GM18867 (cell line): ENCODE results near the gene PALB2.
A peak's percentile ranks its signal among the peaks of the same experiment; 100 is the strongest.

ENCODE experiments used
- ATAC-seq: cut with Tn5 transposase; IDR thresholded peaks from one replicate; pipeline ENCODE4 v1.9.1; 2021; ENCODE audit warnings: mild to moderate bottlenecking, moderate library complexity; ENCODE audit not compliant: unreplicated experiment

PALB2 gene

DNA sequence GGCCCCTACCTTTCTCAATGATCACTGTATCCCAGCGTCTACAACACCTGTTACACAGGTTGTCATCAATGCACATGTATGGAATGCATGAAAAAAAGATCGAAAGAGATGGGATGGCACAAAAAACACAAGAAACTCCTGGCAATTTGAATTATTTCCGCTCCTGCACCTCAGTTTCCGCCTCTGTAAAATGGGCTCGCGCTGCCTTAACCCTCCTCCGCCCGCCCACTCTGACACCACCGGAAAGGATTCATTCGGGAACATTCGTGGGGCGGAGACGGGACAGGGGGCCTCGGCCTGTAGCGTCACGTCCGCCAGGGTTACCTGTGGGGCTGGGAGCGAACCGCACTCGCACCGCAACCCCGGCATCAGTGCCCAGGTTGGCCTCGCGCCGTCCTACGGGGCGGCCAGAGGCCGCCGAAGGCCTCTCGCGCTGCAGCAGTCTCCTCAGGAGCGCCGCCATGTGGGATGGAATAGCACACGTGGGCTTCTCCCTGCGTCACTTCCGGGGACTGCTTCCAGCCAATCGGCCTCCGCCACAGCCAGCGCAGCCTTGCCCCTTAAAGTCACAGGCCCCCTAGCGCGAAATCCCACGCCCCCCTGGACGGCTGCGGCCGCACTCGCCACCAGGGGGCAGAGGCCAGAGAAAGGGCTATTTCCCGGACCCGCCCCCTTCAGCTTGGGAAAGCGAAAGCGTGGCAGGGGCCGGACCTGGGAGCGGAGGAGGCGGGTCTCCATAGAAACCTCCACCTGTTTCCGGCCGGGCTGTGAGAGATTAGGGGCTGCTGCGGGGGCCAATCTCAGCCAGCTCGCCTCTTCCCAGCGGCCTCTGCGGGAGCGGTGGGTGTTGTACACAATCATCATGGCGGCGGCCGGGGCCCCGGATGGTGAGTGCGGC lies 84.0 kb downstream of the PALB2 start, which contains the start of the genes EARS2 and UBFD1:
Gene EARS2 (minus strand): TSS at position 470 of the 898 bp plus-strand sequence. CDS start 7 bp downstream, at position 463.
Gene UBFD1 (plus strand): TSS at position 847 of the 898 bp plus-strand sequence. CDS start 16 bp downstream, at position 863.
- peak; percentile 87 for ATAC-seq

DNA sequence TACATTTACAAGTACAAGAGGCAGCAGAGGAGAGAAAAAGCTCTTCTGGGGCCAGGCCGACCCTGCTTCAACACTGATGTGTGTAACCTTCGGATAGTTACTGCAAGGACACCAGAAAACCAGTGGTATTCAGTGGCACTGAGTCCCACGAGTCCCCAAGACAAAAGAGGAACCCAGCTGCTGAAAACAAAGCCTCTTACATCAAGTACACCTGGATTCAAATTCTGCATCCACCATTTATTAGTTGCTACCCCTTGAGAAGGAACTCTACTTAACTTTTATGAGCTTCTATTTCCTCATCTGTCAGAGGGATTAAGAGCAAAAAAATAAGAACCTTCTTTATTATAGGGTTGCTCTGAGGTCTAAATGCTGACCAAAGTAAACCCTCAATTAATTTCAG lies 86.6 kb downstream of the PALB2 start:
- ATAC-seq = no peak
